ENCODE data around the gene PRDM12. TPM values are rescaled to one million over a fixed set of nuclear protein-coding genes. Genes with fewer than 3 reads are reported as not detected.
A peak's percentile ranks its signal among the peaks of the same experiment; 100 is the strongest.

Gene PRDM12
- total RNA-seq = under 1 TPM; 0.14 to 0.15 TPM

DNA sequence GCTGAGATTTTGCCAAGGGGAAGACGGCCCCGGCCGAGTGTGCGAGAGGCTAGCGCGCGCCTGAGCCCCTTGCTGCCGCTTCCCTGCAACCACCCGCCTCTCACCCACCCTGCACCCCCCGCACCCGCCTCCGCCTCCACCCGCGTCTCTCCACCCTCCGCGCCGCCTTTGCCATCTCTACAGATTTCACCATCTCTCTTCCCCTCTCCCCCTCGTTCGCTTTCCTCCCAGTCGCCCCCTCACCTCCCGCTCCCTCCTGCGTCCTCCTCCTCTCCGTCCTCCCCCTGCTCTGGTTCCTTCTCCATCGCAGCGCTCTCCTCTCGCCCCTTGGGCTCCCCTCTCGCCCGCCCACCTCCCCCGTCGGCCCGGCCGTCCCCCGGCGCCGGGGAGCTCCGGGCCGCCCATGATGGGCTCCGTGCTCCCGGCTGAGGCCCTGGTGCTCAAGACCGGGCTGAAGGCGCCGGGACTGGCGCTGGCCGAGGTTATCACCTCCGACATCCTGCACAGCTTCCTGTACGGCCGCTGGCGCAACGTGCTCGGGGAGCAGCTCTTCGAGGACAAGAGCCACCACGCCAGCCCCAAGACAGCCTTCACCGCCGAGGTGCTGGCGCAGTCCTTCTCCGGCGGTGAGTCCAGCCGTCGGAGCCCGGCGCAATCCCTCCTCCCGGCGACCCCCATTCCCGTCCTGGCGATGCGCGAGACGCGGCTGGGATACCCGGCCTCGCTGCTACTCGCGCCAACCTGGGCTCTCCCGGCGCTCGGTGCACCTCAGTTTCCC, at the start of gene PRDM12:
Gene PRDM12, plus strand, starts transcription at position 344 of the 778 bp plus-strand sequence. Its CDS starts 60 bp downstream, at position 404.
- CTCF ChIA-PET = interaction anchor here (1.4 kb wide), 1 partner anchor 18 kb away, joined by 4 read pairs; no protein-coding TSS in a partner anchor
- Mint-ChIP-seq H3K4me1 (peaks cover 7% of the 10 kb centered on the region), H3K27ac (peak within 1 kb of the TSS; percentile 64), H3K9me3 (ENCODE audit: low read depth) (no peaks in the 10 kb centered on the region), H3K36me3 (peaks cover 2% of the 10 kb centered on the region), H3K27me3 (peaks cover 75% of the 10 kb centered on the region), H3K4me3 (no peak within 1 kb of the TSS)
- ATAC-seq (no peak), DNase-seq (no peak)

DNA sequence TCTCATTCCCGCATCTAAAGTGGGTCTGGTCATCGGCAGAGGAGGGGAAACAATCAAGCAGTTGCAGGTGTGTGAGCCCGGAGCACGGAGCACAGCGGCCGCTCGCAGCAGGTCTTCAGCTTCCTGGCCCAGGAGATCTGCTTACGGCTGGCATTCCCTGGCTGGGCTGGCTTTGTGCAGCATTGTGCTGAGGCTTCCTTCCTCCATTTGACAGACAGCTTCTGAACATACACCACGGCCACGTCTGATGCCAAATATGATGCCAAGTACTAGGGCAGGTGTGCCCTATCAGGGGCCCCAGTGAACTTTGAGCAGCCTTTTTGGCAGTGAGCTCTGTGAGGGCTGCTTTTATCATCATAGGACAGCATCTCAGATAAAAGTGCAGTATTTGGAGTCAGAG, 47.9 kb upstream of the PRDM12 start:
- Mint-ChIP-seq H3K4me1 (no peaks in the 10 kb centered on the region), H3K9me3 (ENCODE audit: low read depth) (no peaks in the 10 kb centered on the region), H3K27me3 (no peaks in the 10 kb centered on the region), H3K27ac (no peak overlapping the region), H3K4me3 (no peak overlapping the region), H3K36me3 (peaks cover 25% of the 10 kb centered on the region)
- DNase-seq (no peak), ATAC-seq (no peak)
- CTCF ChIA-PET = no interaction called here

DNA sequence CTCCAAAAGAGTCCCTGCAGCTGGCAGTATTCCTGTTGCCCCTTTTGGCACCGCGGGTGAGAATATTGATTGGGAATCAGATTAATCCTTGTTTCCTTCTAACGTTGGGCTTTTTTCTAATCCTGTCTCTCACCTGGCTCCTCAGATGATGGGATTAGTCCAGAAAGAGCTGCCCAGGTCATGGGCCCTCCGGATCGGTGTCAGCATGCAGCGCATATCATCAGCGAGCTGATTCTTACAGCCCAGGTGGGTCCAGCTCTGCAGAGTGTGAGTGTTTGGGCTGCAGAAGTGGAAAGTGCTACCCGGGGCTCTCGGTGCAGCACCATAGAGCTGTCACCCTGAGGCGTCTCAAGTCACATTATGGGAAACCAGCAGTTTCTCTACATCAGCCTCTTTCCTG, 40.9 kb upstream of the PRDM12 start:
- H3K36me3 Mint-ChIP-seq = peaks cover 28% of the 10 kb centered on the region
- no peak overlapping the region for H3K27ac Mint-ChIP-seq
- no peaks in the 10 kb centered on the region for H3K4me1 Mint-ChIP-seq
- DNase-seq (no peak), ATAC-seq (no peak)
- H3K9me3 Mint-ChIP-seq (ENCODE audit: low read depth) = no peaks in the 10 kb centered on the region
- no peak overlapping the region for H3K4me3 Mint-ChIP-seq
- CTCF ChIA-PET = no interaction called here
- no peaks in the 10 kb centered on the region for H3K27me3 Mint-ChIP-seq

DNA sequence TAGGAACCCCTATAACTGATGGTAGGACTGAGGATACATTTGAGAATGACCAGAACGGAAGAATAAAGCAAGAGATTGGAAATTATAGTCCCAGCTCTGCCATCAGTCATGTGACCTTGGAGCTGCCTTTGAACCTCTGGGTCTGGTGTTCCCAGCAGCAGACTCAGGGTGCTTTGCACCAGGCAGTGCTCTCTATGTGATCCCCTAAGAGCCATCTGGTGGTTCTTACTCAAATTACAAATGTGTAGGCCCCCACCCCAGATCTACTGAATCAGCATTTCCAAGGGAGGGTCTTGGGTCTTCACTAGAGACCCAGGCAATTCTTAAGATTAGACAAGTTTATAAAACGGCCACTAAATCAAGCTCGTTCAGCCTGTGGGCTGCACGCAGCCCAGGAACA, 40.2 kb upstream of the PRDM12 start:
- no peak overlapping the region for H3K27ac Mint-ChIP-seq
- H3K4me3 Mint-ChIP-seq = no peak overlapping the region
- CTCF ChIA-PET = no interaction called here
- no peak for DNase-seq
- H3K27me3 Mint-ChIP-seq = no peaks in the 10 kb centered on the region
- H3K36me3 Mint-ChIP-seq = peaks cover 28% of the 10 kb centered on the region
- H3K9me3 Mint-ChIP-seq (ENCODE audit: low read depth) = no peaks in the 10 kb centered on the region
- no peak for ATAC-seq
- H3K4me1 Mint-ChIP-seq = no peaks in the 10 kb centered on the region

DNA sequence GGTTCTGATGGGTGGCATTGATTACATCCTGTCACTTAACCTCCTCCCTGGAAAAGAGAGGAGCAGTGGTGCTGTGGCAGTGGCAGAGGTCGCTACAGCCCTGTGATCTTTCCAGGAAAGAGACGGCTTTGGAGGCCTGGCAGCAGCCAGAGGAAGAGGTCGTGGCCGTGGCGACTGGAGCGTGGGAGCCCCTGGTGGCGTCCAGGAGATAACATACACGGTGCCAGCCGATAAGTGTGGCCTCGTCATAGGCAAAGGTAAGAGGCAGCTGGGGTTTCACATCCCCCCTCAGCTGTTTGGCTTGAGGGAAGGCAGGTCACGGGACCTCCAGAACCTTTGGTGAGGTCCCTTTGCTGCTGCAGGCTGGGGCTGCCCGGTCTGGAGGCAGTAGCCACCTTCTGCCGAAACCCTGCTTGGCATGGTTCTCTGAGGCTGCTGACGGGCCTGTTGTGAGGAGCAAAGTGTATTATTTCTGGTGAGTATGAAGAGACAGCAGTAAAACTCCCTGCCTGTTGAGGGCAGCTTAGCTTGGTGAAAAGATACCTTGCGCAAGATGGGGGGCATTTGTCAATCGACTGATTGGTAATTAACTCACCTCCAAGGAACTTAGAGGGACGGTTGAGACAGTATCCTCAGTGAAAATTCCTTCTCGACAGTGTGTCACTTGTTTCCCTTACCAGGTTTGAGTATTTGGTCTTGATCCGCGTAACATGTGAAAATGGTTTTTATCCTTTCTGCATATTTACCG, 38.0 kb upstream of the PRDM12 start:
- Mint-ChIP-seq H3K4me3 (no peak overlapping the region), H3K27me3 (no peaks in the 10 kb centered on the region), H3K4me1 (no peaks in the 10 kb centered on the region), H3K36me3 (peaks cover 15% of the 10 kb centered on the region), H3K9me3 (ENCODE audit: low read depth) (no peaks in the 10 kb centered on the region), H3K27ac (no peak overlapping the region)
- CTCF ChIA-PET = no interaction called here
- ATAC-seq = no peak
- DNase-seq = no peak

DNA sequence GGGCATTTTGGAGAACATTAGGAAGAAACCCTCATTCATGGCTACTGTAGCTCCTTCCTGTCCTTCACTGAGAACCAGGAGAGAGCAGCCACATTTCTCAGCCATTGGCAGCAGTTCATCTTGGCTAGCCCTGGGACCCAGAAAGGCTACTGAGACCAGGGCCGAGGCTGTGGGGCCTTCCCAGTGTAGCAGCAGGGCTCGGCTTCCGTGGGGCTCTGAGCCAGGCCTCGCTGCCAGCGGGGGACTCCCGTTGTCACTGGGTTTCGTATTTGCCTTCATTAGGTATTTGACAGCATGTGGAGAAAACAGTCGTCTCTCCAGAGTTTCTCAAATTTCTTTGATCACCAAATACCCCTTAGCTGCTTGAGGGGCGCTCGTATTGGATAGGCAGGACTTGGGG, 37.3 kb upstream of the PRDM12 start:
- CTCF ChIA-PET = no interaction called here
- DNase-seq (no peak), ATAC-seq (no peak)
- Mint-ChIP-seq H3K4me1 (no peaks in the 10 kb centered on the region), H3K4me3 (no peak overlapping the region), H3K27ac (no peak overlapping the region), H3K36me3 (peaks cover 18% of the 10 kb centered on the region), H3K9me3 (ENCODE audit: low read depth) (no peaks in the 10 kb centered on the region), H3K27me3 (no peaks in the 10 kb centered on the region)

DNA sequence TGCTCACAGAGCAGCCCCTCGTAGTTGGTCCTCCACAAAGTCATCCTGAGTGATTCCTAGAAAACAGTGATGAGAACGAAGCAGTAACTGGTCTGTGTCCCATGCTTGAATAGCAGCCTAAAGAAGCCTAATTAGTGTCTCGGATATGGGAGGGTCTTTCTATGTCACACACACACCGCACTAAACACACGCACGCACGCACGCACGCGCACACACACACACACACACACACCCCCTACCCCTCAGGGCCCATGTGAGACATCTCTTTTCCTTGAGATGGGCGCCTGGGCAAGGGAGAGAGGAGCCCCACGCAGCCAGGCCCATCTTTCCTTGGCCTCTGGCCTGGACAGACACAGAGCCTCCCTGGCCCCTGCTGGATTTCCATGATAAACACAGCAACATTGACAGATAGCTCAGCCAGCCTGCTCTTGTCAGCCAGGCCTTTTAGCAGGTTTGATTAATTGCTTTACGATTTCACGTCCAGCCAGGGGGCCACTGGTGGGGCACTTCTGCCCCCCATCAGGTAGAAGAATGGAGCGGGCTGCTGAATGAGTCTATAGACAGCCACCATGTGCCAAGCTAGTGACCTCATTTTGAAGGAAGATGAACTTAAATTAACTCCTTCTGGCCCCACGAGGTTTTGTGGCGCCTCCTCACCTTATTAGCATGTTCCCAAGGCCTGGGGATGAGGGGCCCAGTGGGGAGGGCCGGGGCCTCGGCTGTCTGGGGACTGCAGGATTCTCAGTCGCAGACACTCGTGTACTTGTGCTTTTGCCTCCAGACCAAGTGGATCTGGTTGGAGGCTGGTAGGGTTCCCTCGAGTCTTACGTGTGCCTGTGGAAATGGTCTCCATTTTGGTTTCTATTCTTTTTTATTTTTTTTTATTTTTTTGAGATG, 36.2 kb upstream of the PRDM12 start:
- DNase-seq (no peak), ATAC-seq (no peak)
- peaks cover 17% of the 10 kb centered on the region for H3K36me3 Mint-ChIP-seq
- no peaks in the 10 kb centered on the region for H3K9me3 Mint-ChIP-seq (ENCODE audit: low read depth)
- no peak overlapping the region for H3K4me3 Mint-ChIP-seq
- H3K27me3 Mint-ChIP-seq = no peaks in the 10 kb centered on the region
- CTCF ChIA-PET = no interaction called here
- no peak overlapping the region for H3K27ac Mint-ChIP-seq
- no peaks in the 10 kb centered on the region for H3K4me1 Mint-ChIP-seq

DNA sequence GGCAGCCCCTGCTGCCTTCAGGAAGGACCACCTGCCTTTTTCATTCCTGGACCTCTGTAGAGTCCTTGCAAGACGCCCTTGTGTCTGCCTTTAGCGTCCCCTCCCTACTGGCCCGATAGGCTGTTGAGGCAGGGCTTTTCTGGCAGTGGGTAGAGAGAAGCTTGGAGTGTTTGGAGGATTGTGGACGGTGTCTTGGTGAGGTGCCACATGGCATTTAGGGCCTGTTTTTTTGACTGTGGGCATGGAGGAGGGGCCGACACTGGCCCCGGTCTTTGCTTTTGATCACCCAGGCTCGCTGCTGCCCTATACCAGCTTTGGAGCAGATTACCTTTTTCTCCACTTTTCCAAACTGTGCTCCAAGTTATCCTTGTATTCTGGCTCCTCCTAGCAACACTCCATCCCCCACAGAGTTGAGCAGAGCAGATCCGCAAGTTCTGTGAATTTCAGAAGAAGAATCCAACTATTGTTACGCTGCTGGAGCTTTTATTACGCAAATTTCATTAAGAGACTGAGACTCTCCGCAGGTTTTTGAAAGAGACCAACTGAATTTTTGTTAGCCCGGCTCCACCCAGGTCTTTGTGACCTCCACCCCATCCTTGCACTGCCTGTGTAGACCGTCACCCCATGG, 34.8 kb upstream of the PRDM12 start:
- DNase-seq (no peak), ATAC-seq (no peak)
- no peaks in the 10 kb centered on the region for H3K27me3 Mint-ChIP-seq
- H3K27ac Mint-ChIP-seq = no peak overlapping the region
- H3K9me3 Mint-ChIP-seq (ENCODE audit: low read depth) = no peaks in the 10 kb centered on the region
- H3K4me1 Mint-ChIP-seq = no peaks in the 10 kb centered on the region
- H3K4me3 Mint-ChIP-seq = no peak overlapping the region
- CTCF ChIA-PET = no interaction called here
- H3K36me3 Mint-ChIP-seq = peaks cover 12% of the 10 kb centered on the region

DNA sequence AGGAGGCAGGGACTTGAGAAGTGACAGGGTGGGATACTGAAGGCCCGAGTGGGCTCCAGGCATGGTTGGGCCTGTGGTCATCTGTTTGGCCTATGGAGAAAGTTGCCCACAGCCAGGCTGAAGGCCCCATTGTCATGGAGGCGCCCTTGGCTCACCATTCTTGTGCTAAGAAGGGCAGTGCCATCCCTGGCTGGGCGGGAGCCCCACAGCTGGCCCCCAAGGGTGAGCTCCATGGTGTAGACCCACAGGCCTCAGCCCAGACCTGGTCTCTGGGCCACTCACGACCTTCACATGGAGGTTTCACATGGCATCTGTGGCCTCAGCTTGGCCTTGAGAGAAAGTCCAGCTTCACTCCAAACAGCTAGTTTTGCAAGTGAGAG, 34.3 kb upstream of the PRDM12 start:
- H3K4me3 Mint-ChIP-seq = no peak overlapping the region
- no peak for ATAC-seq
- CTCF ChIA-PET = interaction anchor here (1.3 kb wide), 1 partner anchor 169 kb away, joined by 3 read pairs; no protein-coding TSS in a partner anchor
- H3K4me1 Mint-ChIP-seq = no peaks in the 10 kb centered on the region
- no peaks in the 10 kb centered on the region for H3K9me3 Mint-ChIP-seq (ENCODE audit: low read depth)
- no peaks in the 10 kb centered on the region for H3K27me3 Mint-ChIP-seq
- no peak overlapping the region for H3K27ac Mint-ChIP-seq
- no peak for DNase-seq
- peaks cover 10% of the 10 kb centered on the region for H3K36me3 Mint-ChIP-seq

DNA sequence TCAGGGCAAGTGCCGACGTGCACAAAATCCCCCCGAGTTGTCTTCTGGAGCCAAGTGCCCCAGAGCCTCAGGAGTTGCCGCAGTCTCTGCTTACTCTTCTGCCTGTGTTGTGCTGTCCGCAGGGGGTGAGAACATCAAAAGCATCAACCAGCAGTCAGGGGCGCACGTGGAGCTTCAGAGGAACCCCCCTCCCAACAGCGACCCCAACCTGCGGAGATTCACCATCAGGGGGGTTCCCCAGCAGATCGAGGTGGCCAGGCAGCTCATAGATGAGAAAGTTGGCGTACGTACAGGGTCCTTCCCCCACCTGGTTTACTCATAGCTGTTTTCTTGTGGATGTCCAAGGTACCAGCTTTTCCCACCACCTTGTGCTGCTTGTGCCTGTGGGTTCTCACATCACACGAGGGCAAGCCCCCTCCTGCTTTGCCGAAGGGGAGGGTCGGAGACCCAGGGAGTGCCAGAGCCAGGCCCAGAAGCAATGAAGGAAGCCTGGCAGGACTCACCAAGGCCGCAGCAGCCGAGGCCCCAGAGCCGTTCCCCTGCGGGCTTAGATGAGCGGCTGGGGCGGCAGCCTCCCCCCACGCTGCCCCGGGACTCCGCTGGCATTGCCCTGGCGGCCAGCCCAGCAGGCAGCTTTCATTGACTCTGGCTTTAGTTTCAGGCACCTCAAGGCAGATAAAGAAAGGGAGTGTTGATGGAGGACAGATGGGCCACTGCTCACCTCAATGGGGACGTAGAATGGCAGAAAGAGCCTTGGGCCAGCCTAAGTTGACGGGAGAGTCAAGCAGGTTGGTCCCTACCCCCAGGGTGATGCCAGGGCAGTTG, 33.7 kb upstream of the PRDM12 start:
- no peaks in the 10 kb centered on the region for H3K27me3 Mint-ChIP-seq
- ATAC-seq (no peak), DNase-seq (no peak)
- no peak overlapping the region for H3K4me3 Mint-ChIP-seq
- CTCF ChIA-PET = interaction anchor here (1.3 kb wide), 1 partner anchor 169 kb away, joined by 3 read pairs; no protein-coding TSS in a partner anchor
- H3K4me1 Mint-ChIP-seq = no peaks in the 10 kb centered on the region
- no peaks in the 10 kb centered on the region for H3K9me3 Mint-ChIP-seq (ENCODE audit: low read depth)
- H3K36me3 Mint-ChIP-seq = peaks cover 8% of the 10 kb centered on the region
- no peak overlapping the region for H3K27ac Mint-ChIP-seq

DNA sequence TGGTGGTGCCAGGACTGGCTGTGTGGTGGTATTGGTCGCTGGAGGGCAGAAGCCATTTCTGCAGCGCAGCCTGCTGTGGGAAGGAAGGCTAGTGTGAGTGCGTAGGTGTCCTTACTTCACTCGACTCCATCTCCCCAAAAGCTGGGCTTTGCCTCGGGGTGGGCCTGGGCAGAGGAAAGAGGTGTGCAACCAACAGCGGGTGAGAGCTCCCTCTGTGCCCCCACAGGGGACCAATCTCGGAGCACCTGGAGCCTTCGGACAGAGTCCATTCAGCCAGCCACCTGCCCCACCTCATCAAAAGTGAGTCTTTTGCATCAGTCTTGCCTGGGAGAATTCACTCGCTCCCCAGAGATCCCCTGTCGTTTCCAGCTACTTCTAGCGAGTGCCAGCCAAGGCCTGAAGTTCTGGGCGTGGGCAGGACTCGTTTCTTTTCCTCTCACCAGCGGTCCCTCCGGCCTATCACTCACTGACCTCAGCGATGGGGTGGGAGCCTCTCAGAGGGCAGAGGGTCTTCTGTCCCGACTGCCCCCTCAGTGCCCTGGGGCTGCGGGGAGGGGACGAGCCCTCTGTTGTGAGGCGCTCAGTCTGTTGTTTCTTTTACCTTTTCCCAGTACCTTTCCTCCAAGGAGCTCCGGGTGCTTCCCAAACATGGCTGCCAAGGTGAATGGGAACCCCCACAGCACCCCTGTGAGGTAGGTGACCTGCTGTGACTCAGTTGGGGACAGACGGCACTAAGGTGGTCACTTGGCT, 32.9 kb upstream of the PRDM12 start:
- H3K4me1 Mint-ChIP-seq = no peaks in the 10 kb centered on the region
- DNase-seq = no peak
- H3K27me3 Mint-ChIP-seq = no peaks in the 10 kb centered on the region
- H3K4me3 Mint-ChIP-seq = no peak overlapping the region
- H3K27ac Mint-ChIP-seq = no peak overlapping the region
- CTCF ChIA-PET = interaction anchor here (1.3 kb wide), 1 partner anchor 170 kb away, joined by 3 read pairs; no protein-coding TSS in a partner anchor
- H3K36me3 Mint-ChIP-seq = peaks cover 3% of the 10 kb centered on the region
- H3K9me3 Mint-ChIP-seq (ENCODE audit: low read depth) = no peaks in the 10 kb centered on the region
- no peak for ATAC-seq

Data from activated CD8-positive, alpha-beta memory T cell treated with anti-CD3 and anti-CD28 coated beads, Interleukin-2, amount 10 ng/mL, durations not matched to agents 7 days and 5 days (primary cell).